Gastroesophageal sphincter (tissue), 3 donors: ENCODE data around the gene MTA2.
"Not testable (repeated sequence)": the region's sequence is repeated elsewhere in the genome, so short reads cannot be mapped to it uniquely, and the experiment has no call there.

ENCODE experiments used
- EP300 ChIP-seq: sonication (generic); formaldehyde crosslinking; IDR thresholded peaks from one replicate; pipeline ENCODE4 v1.6.1; 2017; ENCODE audit warnings: antibody characterized with exemption, mild to moderate bottlenecking
- POLR2A ChIP-seq, 2 donors: fragments of 450-650 bp; IDR thresholded peaks; one replicate each; pipeline ENCODE4 v1.6.1; 2017; ENCODE audit warnings: antibody characterized with exemption in 2 of 2, mild to moderate bottlenecking in 2 of 2, moderate library complexity in 1 of 2
- POLR2AphosphoS5 ChIP-seq: sonication (generic); formaldehyde crosslinking; IDR thresholded peaks from one replicate; pipeline ENCODE4 v1.6.1; 2017; ENCODE audit warnings: antibody characterized with exemption
- TF ChIP-seq, protein P1 (sequence below), 4 experiments: fragments of 200-600 bp in 2 of 4; fragments of 450-650 bp in 2 of 4; sonication (generic) in 1 of 4; IDR thresholded peaks; one replicate each; pipeline ENCODE4 v1.5.1; 2017 to 2019; ENCODE audit warnings: antibody characterized with exemption in 4 of 4, mild to moderate bottlenecking in 2 of 4, moderate library complexity in 2 of 4

DNA sequence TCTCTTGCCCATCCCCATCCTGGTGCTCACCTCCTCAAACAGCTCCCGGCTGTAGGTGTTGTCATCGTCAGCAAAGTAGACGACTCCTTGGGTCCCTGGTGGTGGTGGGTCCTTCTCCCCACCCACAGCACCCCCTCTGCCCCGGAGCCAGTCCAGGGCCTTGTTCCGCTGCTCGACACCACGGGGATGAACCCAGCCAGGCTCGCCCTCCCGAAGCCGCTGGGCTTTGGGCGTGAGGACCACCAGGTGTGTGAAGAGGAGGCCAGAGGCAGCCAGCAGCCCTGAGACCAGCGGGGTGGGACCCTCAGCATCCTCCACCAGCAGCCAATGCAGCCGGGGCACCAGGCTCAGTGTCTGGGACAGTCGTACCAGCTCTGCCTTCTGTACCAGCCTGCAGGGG is 15.3 kb upstream of the MTA2 start:
- not testable (repeated sequence) for TF ChIP-seq EP300; POLR2A (IDR thresholded peaks at IDR 0.05); POLR2AphosphoS5
- TF ChIP-seq, protein P1, sequence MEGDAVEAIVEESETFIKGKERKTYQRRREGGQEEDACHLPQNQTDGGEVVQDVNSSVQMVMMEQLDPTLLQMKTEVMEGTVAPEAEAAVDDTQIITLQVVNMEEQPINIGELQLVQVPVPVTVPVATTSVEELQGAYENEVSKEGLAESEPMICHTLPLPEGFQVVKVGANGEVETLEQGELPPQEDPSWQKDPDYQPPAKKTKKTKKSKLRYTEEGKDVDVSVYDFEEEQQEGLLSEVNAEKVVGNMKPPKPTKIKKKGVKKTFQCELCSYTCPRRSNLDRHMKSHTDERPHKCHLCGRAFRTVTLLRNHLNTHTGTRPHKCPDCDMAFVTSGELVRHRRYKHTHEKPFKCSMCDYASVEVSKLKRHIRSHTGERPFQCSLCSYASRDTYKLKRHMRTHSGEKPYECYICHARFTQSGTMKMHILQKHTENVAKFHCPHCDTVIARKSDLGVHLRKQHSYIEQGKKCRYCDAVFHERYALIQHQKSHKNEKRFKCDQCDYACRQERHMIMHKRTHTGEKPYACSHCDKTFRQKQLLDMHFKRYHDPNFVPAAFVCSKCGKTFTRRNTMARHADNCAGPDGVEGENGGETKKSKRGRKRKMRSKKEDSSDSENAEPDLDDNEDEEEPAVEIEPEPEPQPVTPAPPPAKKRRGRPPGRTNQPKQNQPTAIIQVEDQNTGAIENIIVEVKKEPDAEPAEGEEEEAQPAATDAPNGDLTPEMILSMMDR (IDR thresholded peaks at IDR 0.05) = not testable (repeated sequence)
